Mammary epithelial cell (primary cell): ENCODE data around the gene JDP2.

Experiments
- EZH2 ChIP-seq: IDR thresholded peaks from 2 replicates; pipeline ENCODE4 v1.6.1; 2012; ENCODE audit warnings: low read length, inconsistent platforms, borderline replicate concordance
- TF ChIP-seq, protein P1 (sequence below), 2 donors: IDR thresholded peaks in 1 of 2; conservative IDR thresholded peaks in 1 of 2; 2 replicates each; pipeline ENCODE4 v1.5.1; 2011 to 2012; ENCODE audit warnings: inconsistent platforms in 2 of 2, low read length in 2 of 2, mild to moderate bottlenecking in 2 of 2, control low read depth in 1 of 2, low read depth in 1 of 2; ENCODE audit not compliant: insufficient read depth in 1 of 2; ENCODE audit errors: extremely low read depth in 1 of 2

DNA sequence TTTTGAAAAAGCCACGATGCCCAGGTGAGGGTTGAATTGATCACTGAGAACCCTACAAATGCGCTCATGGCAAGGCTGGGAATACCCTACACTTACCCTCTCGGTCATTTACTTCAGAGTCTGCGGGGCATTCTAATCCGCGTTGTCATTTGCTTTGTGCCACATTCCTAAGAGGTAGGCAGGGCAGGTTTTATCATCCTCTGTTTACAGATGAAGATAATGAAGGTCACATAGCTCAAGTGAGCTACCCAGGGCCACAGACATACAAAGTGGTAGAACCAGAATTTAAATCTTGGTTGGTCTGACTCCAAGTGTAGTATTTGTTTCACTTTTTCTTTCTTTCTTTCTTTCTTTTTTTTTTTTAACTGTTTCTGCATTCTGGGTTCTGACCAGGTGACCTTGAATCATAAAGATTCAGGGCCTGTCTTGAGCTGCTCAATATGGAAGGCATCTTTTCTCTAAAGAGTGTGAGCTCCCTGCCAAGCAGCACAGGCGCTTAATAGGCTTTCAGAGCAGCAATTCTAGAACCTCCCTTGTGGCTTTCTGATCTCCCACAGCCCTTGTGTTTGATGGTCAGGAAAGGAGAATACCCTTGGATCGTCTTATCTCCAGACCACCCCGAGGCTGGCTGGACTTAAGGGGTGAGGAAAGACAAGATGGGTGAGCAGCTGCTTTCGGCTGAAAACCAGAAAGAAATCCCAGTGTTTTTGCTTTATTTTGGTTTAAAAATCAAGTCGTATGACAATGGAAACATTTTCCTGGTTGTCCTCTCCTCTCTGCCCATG, 93.8 kb downstream of the JDP2 start:
- TF ChIP-seq, protein P1, sequence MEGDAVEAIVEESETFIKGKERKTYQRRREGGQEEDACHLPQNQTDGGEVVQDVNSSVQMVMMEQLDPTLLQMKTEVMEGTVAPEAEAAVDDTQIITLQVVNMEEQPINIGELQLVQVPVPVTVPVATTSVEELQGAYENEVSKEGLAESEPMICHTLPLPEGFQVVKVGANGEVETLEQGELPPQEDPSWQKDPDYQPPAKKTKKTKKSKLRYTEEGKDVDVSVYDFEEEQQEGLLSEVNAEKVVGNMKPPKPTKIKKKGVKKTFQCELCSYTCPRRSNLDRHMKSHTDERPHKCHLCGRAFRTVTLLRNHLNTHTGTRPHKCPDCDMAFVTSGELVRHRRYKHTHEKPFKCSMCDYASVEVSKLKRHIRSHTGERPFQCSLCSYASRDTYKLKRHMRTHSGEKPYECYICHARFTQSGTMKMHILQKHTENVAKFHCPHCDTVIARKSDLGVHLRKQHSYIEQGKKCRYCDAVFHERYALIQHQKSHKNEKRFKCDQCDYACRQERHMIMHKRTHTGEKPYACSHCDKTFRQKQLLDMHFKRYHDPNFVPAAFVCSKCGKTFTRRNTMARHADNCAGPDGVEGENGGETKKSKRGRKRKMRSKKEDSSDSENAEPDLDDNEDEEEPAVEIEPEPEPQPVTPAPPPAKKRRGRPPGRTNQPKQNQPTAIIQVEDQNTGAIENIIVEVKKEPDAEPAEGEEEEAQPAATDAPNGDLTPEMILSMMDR (conservative IDR thresholded peaks at IDR 0.05 in 1 of 2, IDR thresholded peaks at IDR 0.05 in 1 of 2; ENCODE audit: extremely low read depth in 1 of 2, insufficient read depth in 1 of 2, low read depth in 1 of 2, low read length in 2 of 2): no peak
- TF ChIP-seq EZH2: no peak
